NCI-H2107 (cell line): ENCODE measurements around the gene LRRC1.

Source experiments
- DNase-seq: peaks from one replicate; lab custom pipeline; 2025; lab: John Stamatoyannopoulos, UW

LRRC1 gene

GRCh38 chr6:53815381-53816119, 20.7 kb downstream of the LRRC1 start:
- DNase-seq, result no peak

- DNase-seq, result no peak
Observed at GRCh38 chr6:53818858-53819609, 24.2 kb downstream of the LRRC1 start.

- DNase-seq, result no peak
Observed at GRCh38 chr6:53822401-53823125, 27.8 kb downstream of the LRRC1 start.

GRCh38 chr6:53824714-53825113, 29.9 kb downstream of the LRRC1 start:
- no peak for DNase-seq

- DNase-seq, result no peak
Observed at GRCh38 chr6:53825532-53826321, 30.9 kb downstream of the LRRC1 start.

GRCh38 chr6:53827531-53827930, 32.7 kb downstream of the LRRC1 start:
- no peak for DNase-seq

- DNase-seq, result no peak
Observed at GRCh38 chr6:53828215-53828614, 33.4 kb downstream of the LRRC1 start.

GRCh38 chr6:53828966-53829697, 34.3 kb downstream of the LRRC1 start:
- DNase-seq, result no peak

- DNase-seq, result no peak
Observed at GRCh38 chr6:53829698-53830221, 35.0 kb downstream of the LRRC1 start.

GRCh38 chr6:53830366-53830765, 35.6 kb downstream of the LRRC1 start:
- DNase-seq, result no peak

- DNase-seq, result no peak
Observed at GRCh38 chr6:53831081-53831869, 36.5 kb downstream of the LRRC1 start.

GRCh38 chr6:53831936-53832660, 37.3 kb downstream of the LRRC1 start:
- no peak for DNase-seq

- DNase-seq, result no peak
Observed at GRCh38 chr6:53833155-53833554, 38.4 kb downstream of the LRRC1 start.

GRCh38 chr6:53834132-53834531, 39.3 kb downstream of the LRRC1 start:
- DNase-seq, result no peak

GRCh38 chr6:53837865-53838769, 43.3 kb downstream of the LRRC1 start:
- DNase-seq, result no peak

- no peak for DNase-seq
Observed at GRCh38 chr6:53840027-53840426, 45.2 kb downstream of the LRRC1 start.

- DNase-seq, result no peak
Observed at GRCh38 chr6:53845280-53846195, 50.7 kb downstream of the LRRC1 start.
